Measurements from ENCODE around the gene NBAS. TPM values are rescaled to one million over a fixed set of nuclear protein-coding genes. Genes with fewer than 3 reads are reported as not detected.
A peak's percentile ranks its signal among the peaks of the same experiment; 100 is the strongest.

Gene NBAS
- total and polyA plus RNA-seq, 2 of the 13 experiments (the other 11 are each of a cell fraction or from before 2014, with no cell fraction given): 33.6 to 58.7 TPM

GRCh38 chr2:15242936-15243461 lies 318.1 kb downstream of the NBAS start (continued):
- TF ChIP-seq, protein P1, sequence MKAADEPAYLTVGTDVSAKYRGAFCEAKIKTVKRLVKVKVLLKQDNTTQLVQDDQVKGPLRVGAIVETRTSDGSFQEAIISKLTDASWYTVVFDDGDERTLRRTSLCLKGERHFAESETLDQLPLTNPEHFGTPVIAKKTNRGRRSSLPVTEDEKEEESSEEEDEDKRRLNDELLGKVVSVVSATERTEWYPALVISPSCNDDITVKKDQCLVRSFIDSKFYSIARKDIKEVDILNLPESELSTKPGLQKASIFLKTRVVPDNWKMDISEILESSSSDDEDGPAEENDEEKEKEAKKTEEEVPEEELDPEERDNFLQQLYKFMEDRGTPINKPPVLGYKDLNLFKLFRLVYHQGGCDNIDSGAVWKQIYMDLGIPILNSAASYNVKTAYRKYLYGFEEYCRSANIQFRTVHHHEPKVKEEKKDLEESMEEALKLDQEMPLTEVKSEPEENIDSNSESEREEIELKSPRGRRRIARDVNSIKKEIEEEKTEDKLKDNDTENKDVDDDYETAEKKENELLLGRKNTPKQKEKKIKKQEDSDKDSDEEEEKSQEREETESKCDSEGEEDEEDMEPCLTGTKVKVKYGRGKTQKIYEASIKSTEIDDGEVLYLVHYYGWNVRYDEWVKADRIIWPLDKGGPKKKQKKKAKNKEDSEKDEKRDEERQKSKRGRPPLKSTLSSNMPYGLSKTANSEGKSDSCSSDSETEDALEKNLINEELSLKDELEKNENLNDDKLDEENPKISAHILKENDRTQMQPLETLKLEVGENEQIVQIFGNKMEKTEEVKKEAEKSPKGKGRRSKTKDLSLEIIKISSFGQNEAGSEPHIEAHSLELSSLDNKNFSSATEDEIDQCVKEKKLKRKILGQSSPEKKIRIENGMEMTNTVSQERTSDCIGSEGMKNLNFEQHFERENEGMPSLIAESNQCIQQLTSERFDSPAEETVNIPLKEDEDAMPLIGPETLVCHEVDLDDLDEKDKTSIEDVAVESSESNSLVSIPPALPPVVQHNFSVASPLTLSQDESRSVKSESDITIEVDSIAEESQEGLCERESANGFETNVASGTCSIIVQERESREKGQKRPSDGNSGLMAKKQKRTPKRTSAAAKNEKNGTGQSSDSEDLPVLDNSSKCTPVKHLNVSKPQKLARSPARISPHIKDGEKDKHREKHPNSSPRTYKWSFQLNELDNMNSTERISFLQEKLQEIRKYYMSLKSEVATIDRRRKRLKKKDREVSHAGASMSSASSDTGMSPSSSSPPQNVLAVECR (CRISPR knock-in tag; IDR thresholded peaks at IDR 0.05; ENCODE audit: borderline replicate concordance): no peak
- no peak for TF ChIP-seq ZNF782 (CRISPR knock-in tag; IDR thresholded peaks at IDR 0.05; ENCODE audit: borderline replicate concordance)

- H3K4me3 ChIP-seq (replicated peaks in 1 of 3; ENCODE audit: insufficient read depth in 1 of 3, low read depth in 2 of 3, low read length in 3 of 3): no peak overlapping the region
- in situ Hi-C loops (cut with HindIII; ENCODE audit: extremely low pct_ligation_motif_present, low pct_unique_long_range_greater_than_20kb) (no loop called here), intact Hi-C loops (cut with micrococcal nuclease; ENCODE audit: unreplicated experiment) (no loop called here)
- DNase-seq (ENCODE audit: low spot score) (no peak), ATAC-seq (no peak), FAIRE-seq (no peak)
- no peaks in the 10 kb centered on the region for H4K20me1 ChIP-seq (ENCODE audit: insufficient read depth, low read length)
- no peaks in the 10 kb centered on the region for H3K36me3 ChIP-seq (replicated peaks in 1 of 2; ENCODE audit: control insufficient read depth in 1 of 2, insufficient read depth in 2 of 2, low read length in 2 of 2)
- H3K4me2 ChIP-seq (ENCODE audit: low read depth, low read length): no peak overlapping the region
- no peaks in the 10 kb centered on the region for H3K4me1 ChIP-seq (ENCODE audit: insufficient read depth, low read length)
- TF ChIP-seq FOXC1 (CRISPR knock-in tag; IDR thresholded peaks at IDR 0.05; ENCODE audit: borderline replicate concordance): no peak
- TF ChIP-seq MAFF (IDR thresholded peaks at IDR 0.05; ENCODE audit: low read depth, low read length): peak; percentile 98
- TF ChIP-seq MAFK (conservative IDR thresholded peaks at IDR 0.05 in 1 of 2, IDR thresholded peaks at IDR 0.05 in 1 of 2; ENCODE audit: low read length in 2 of 2): peak; percentile 98
- no peak overlapping the region for H2AFZ ChIP-seq (ENCODE audit: low read length)
- WGBS (ENCODE audit: low lambda C conversion rate): 97% methylated on average over 3 of the region's 3 CpGs
- ChIA-PET POLR2A (no interaction called here), CTCF (ENCODE audit: low intra/inter-chr PET ratio, low total read pairs) (no interaction called here)
- no TSS peak for BruUV-seq (replicated peaks)
- no peaks in the 10 kb centered on the region for H3K27me3 ChIP-seq (ENCODE audit: control insufficient read depth in 1 of 2, insufficient read depth in 2 of 2, low read length in 2 of 2)
- no peaks in the 10 kb centered on the region for H3K79me2 ChIP-seq (ENCODE audit: insufficient read depth, low read length)
- no peak overlapping the region for H3K27ac ChIP-seq (ENCODE audit: extremely low read length, insufficient read depth, low read length)
- H3K9ac ChIP-seq (ENCODE audit: insufficient read depth, low read depth, low read length): no peak overlapping the region
- no peaks in the 10 kb centered on the region for H3K9me3 ChIP-seq (ENCODE audit: low read length)
Measured at GRCh38 chr2:15241929-15242328, 319.2 kb downstream of the NBAS start.

Data from HepG2 (cell line).